Endothelial cell of umbilical vein (primary cell): Measurements from ENCODE around the gene GTPBP3. TPM values are rescaled to one million over a fixed set of nuclear protein-coding genes. Genes with fewer than 3 reads are reported as not detected.

Experiments
- BruUV-seq: library from RNA; stranded (reverse); fragments of 400-500 nt; replicated peaks from 2 replicates; lab custom pipeline; 2021; lab: Mats Ljungman, UMichigan
- CTCF ChIA-PET: fragments of 300-600, 350-600 bp; sonication (Branson Sonifier 250); formaldehyde crosslinking; loops from one replicate; lab custom pipeline; 2021; ENCODE audit warnings: antibody characterized with exemption, inconsistent platforms; lab: Charles Lee
- POLR2A ChIA-PET: fragments of 300-600, 350-600 bp; sonication (Branson Sonifier 250); formaldehyde crosslinking; loops from one replicate; lab custom pipeline; 2021; ENCODE audit warnings: antibody characterized with exemption, inconsistent platforms; lab: Charles Lee
- DNase-seq: peaks from one replicate; pipeline ENCODE4 v3.0.0-alpha.2; 2011; ENCODE audit warnings: low read depth, low spot score
- FAIRE-seq: peaks from 2 replicates; lab custom pipeline; 2011; peaks lifted over from hg19 to GRCh38; lab: Jason Lieb, UNC
- H2AFZ ChIP-seq: 2 replicates; pipeline ENCODE4 v1.6.0; 2012; ENCODE audit warnings: low read depth, low read length, control low read depth, inconsistent platforms
- H3K27ac ChIP-seq: 2 replicates; pipeline ENCODE4 v1.5.1; 2011; ENCODE audit warnings: low read depth, mild to moderate bottlenecking, control low read depth, low read length, moderate library complexity; ENCODE audit not compliant: insufficient read depth
- H3K27me3 ChIP-seq, 2 experiments: 2 replicates each; pipeline versions ENCODE4 v1.6.0 to v1.6.1; 2011; ENCODE audit warnings: low read length in 2 of 2, mixed read lengths in 1 of 2; ENCODE audit not compliant: control insufficient read depth in 2 of 2, insufficient read depth in 2 of 2
- H3K36me3 ChIP-seq, 2 experiments: 2 replicates in 1 of 2; 3 replicates in 1 of 2; pipeline ENCODE4 v1.5.1; 2011; ENCODE audit warnings: low read length in 2 of 2, mild to moderate bottlenecking in 1 of 2, moderate library complexity in 1 of 2; ENCODE audit not compliant: control insufficient read depth in 2 of 2, insufficient read depth in 2 of 2; ENCODE audit errors: extremely low read depth in 1 of 2
- H3K4me1 ChIP-seq: 3 replicates; pipeline ENCODE4 v1.5.1; 2011; ENCODE audit warnings: mild to moderate bottlenecking, low read length; ENCODE audit not compliant: control insufficient read depth, insufficient read depth; ENCODE audit errors: extremely low read depth
- H3K4me2 ChIP-seq: 2 replicates; pipeline ENCODE4 v1.6.1; 2011; ENCODE audit warnings: low read length, control low read depth, mixed read lengths; ENCODE audit not compliant: insufficient read depth
- H3K4me3 ChIP-seq, 3 experiments: fragments of 200-600 bp in 1 of 3; sonication (generic), shearing (Covaris generic) in 1 of 3; replicated peaks in 1 of 3; 2 replicates each; pipeline ENCODE4 v1.5.1; 2011 to 2016; ENCODE audit warnings: control low read depth in 3 of 3, low read length in 3 of 3, mild to moderate bottlenecking in 2 of 3, inconsistent platforms in 1 of 3, low read depth in 1 of 3, moderate library complexity in 1 of 3; ENCODE audit not compliant: insufficient read depth in 1 of 3
- H3K79me2 ChIP-seq: 2 replicates; pipeline ENCODE4 v1.6.0; 2012; ENCODE audit warnings: low read length, inconsistent platforms; ENCODE audit not compliant: control insufficient read depth, insufficient read depth
- H3K9ac ChIP-seq: replicated peaks from 2 replicates; pipeline ENCODE3; 2011; ENCODE audit warnings: low read length, control low read depth; ENCODE audit not compliant: insufficient read depth; ENCODE audit errors: extremely low read depth
- H3K9me1 ChIP-seq: replicated peaks from 3 replicates; pipeline ENCODE4 v1.6.0; 2011; ENCODE audit warnings: mild to moderate bottlenecking, low read length; ENCODE audit not compliant: control insufficient read depth, insufficient read depth; ENCODE audit errors: extremely low read depth
- H3K9me3 ChIP-seq: replicated peaks from 2 replicates; pipeline ENCODE4 v1.5.1; 2012; ENCODE audit warnings: low read length, inconsistent platforms; ENCODE audit not compliant: control insufficient read depth, insufficient read depth
- H4K20me1 ChIP-seq: replicated peaks from 2 replicates; pipeline ENCODE3; 2011; ENCODE audit warnings: mild to moderate bottlenecking, low read length; ENCODE audit not compliant: control insufficient read depth, insufficient read depth; ENCODE audit errors: extremely low read depth
- EZH2 ChIP-seq: IDR thresholded peaks from 2 replicates; pipeline ENCODE4 v1.6.1; 2012; ENCODE audit warnings: borderline replicate concordance, low read depth, mild to moderate bottlenecking, moderate library complexity, low read length, inconsistent platforms; ENCODE audit not compliant: severe bottlenecking
- FOS ChIP-seq: IDR thresholded peaks from 2 replicates; pipeline ENCODE4 v1.6.1; 2011; ENCODE audit warnings: mild to moderate bottlenecking, low read length, moderate library complexity, borderline replicate concordance; ENCODE audit not compliant: insufficient read depth
- GATA2 ChIP-seq: IDR thresholded peaks from 2 replicates; pipeline ENCODE4 v1.7.0; 2011; ENCODE audit warnings: low read depth, mild to moderate bottlenecking, moderate library complexity, mixed read lengths, low read length; ENCODE audit not compliant: insufficient read length, insufficient read depth
- JUN ChIP-seq: IDR thresholded peaks from 2 replicates; pipeline ENCODE4 v1.6.1; 2011; ENCODE audit warnings: borderline replicate concordance, low read depth; ENCODE audit not compliant: insufficient read length, insufficient read depth
- MYC ChIP-seq: IDR thresholded peaks from one replicate; pipeline ENCODE4 v1.6.1; 2011; ENCODE audit warnings: mild to moderate bottlenecking, low read depth, low read length
- POLR2A ChIP-seq: IDR thresholded peaks from 2 replicates; pipeline ENCODE4 v1.6.1; 2012; ENCODE audit warnings: low read depth, mild to moderate bottlenecking, control low read depth, low read length
- POLR2AphosphoS5 ChIP-seq: IDR thresholded peaks from 2 replicates; pipeline ENCODE4 v1.6.1; 2012; ENCODE audit warnings: low read depth, mild to moderate bottlenecking, control low read depth, low read length, moderate library complexity; ENCODE audit not compliant: insufficient read depth
- dilution Hi-C: fragments of 300-500 bp; cut with MboI; formaldehyde crosslinking; loops from one replicate; pipeline ENCODE4 v1.15.0; 2019; ENCODE audit warnings: low sequenced_read_pairs; ENCODE audit not compliant: extremely low pct_ligation_motif_present
- intact Hi-C: fragments of 100-400 bp; cut with micrococcal nuclease; formaldehyde crosslinking; loops from one replicate; pipeline ENCODE4 v1.10.0; 2022
- polyA plus RNA-seq, 4 experiments: library from polyadenylated mRNA; depleted of rRNA in 3 of 4; stranded (reverse) in 3 of 4; unstranded in 1 of 4; fragments of >200 nt; gene quantifications; 2 replicates each; pipeline versions ENCODE4 v1.2.1 to v1.2.3, GENCODE V29; 2011 to 2012; ENCODE audit warnings: missing spikeins in 1 of 4
- total RNA-seq: library from RNA; stranded (reverse); gene quantifications from 2 replicates; pipeline ENCODE4 v1.2.3, GENCODE V29; 2021
- TF ChIP-seq, protein P1 (sequence below): IDR thresholded peaks from 2 replicates; pipeline ENCODE4 v1.6.1; 2011; ENCODE audit not compliant: insufficient read depth, insufficient read length
- TF ChIP-seq, protein P2 (sequence below), 2 donors: IDR thresholded peaks; 1 replicate in 1 of 2; 2 replicates in 1 of 2; pipeline ENCODE4 v1.5.1; 2011; ENCODE audit warnings: low read length in 2 of 2, mild to moderate bottlenecking in 2 of 2, moderate library complexity in 2 of 2, control low read depth in 1 of 2, inconsistent platforms in 1 of 2, low read depth in 1 of 2; ENCODE audit not compliant: insufficient read depth in 1 of 2; ENCODE audit errors: extremely low read depth in 1 of 2

The GTPBP3 gene
- total and polyA plus RNA-seq, 2 donors (not counting 3 experiments of a cell fraction or from before 2014, with no cell fraction given) = 12.7 to 34.7 TPM

- intact Hi-C loops = no loop called here
- Histone ChIP-seq H3K9me1 (no peaks in the 10 kb centered on the region), H3K4me1 (peaks cover 10% of the 10 kb centered on the region), H4K20me1 (no peaks in the 10 kb centered on the region), H3K36me3 (no peaks in the 10 kb centered on the region), H3K27ac (no peak overlapping the region), H3K9me3 (no peaks in the 10 kb centered on the region), H2AFZ (no peak overlapping the region), H3K79me2 (no peaks in the 10 kb centered on the region), H3K9ac (no peak overlapping the region), H3K4me3 (no peak overlapping the region), H3K27me3 (peaks cover 4 to 19% of the 10 kb centered on the region in 2 experiments), H3K4me2 (no peak overlapping the region)
- BruUV-seq = no TSS peak
- no peak for FAIRE-seq
- ChIA-PET CTCF (interaction anchor here (1.4 to 2.5 kb wide), 4 partner anchors 13 to 60 kb away, joined by 3 to 16 read pairs (median 6); partner anchors contain the start of gene DDA1), POLR2A (interaction anchor here (1.3 kb wide), 1 partner anchor 17 kb away, joined by 3 read pairs; the partner anchor contains the start of gene DDA1)
- dilution Hi-C loops = no loop called here
- no peak for TF ChIP-seq GATA2
- TF ChIP-seq, protein P1, sequence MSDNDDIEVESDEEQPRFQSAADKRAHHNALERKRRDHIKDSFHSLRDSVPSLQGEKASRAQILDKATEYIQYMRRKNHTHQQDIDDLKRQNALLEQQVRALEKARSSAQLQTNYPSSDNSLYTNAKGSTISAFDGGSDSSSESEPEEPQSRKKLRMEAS = no peak
- TF ChIP-seq FOS = no peak
- no peak for TF ChIP-seq POLR2A
- TF ChIP-seq JUN = no peak
- TF ChIP-seq, protein P2, sequence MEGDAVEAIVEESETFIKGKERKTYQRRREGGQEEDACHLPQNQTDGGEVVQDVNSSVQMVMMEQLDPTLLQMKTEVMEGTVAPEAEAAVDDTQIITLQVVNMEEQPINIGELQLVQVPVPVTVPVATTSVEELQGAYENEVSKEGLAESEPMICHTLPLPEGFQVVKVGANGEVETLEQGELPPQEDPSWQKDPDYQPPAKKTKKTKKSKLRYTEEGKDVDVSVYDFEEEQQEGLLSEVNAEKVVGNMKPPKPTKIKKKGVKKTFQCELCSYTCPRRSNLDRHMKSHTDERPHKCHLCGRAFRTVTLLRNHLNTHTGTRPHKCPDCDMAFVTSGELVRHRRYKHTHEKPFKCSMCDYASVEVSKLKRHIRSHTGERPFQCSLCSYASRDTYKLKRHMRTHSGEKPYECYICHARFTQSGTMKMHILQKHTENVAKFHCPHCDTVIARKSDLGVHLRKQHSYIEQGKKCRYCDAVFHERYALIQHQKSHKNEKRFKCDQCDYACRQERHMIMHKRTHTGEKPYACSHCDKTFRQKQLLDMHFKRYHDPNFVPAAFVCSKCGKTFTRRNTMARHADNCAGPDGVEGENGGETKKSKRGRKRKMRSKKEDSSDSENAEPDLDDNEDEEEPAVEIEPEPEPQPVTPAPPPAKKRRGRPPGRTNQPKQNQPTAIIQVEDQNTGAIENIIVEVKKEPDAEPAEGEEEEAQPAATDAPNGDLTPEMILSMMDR (IDR thresholded peaks at IDR 0.05; ENCODE audit: extremely low read depth in 1 of 2, insufficient read depth in 1 of 2, low read depth in 1 of 2, low read length in 2 of 2) = no peak
- TF ChIP-seq MYC = no peak
- no peak for TF ChIP-seq POLR2AphosphoS5
- no peak for TF ChIP-seq EZH2
- no peak for DNase-seq
These were observed 11.3 kb upstream of the GTPBP3 start for GRCh38 chr19:17325881-17326594.
